ENCODE results near the gene IL1R2. TPM values are rescaled to one million over a fixed set of nuclear protein-coding genes. Genes with fewer than 3 reads are reported as not detected.

Gene IL1R2
- total RNA-seq, 4 donors from 2014 or later: 7.1 to 52.4 (median 29.9) TPM

- H3K4me3 ChIP-seq: no peak overlapping the region
- in situ Hi-C loops (cut with MboI; ENCODE audit: low pct_ligation_motif_present in 1 of 4, low pct_unique_long_range_greater_than_20kb in 1 of 4, low sequenced_read_pairs in 3 of 4): loop anchor here in 3 of 4 donors (25.0 kb wide), 3 partner anchors 154 to 429 kb away; partner anchors contain the start of gene IL18R1 (in 1 of the 3)
- no peak for DNase-seq
- 92 to 100% methylated on average over 1 to 12 of the region's 12 CpGs for WGBS, 2 donors (ENCODE audit: low coverage in 1 of 2)
- intact Hi-C loops (cut with DNase I; ENCODE audit: low total_unique reads): no loop called here
- TF ChIP-seq POLR2AphosphoS5 (IDR thresholded peaks at IDR 0.05): no peak
- no peak for TF ChIP-seq EP300 (IDR thresholded peaks at IDR 0.05; ENCODE audit: low read depth)
- TF ChIP-seq POLR2A (IDR thresholded peaks at IDR 0.05): no peak
- TF ChIP-seq, protein P1, sequence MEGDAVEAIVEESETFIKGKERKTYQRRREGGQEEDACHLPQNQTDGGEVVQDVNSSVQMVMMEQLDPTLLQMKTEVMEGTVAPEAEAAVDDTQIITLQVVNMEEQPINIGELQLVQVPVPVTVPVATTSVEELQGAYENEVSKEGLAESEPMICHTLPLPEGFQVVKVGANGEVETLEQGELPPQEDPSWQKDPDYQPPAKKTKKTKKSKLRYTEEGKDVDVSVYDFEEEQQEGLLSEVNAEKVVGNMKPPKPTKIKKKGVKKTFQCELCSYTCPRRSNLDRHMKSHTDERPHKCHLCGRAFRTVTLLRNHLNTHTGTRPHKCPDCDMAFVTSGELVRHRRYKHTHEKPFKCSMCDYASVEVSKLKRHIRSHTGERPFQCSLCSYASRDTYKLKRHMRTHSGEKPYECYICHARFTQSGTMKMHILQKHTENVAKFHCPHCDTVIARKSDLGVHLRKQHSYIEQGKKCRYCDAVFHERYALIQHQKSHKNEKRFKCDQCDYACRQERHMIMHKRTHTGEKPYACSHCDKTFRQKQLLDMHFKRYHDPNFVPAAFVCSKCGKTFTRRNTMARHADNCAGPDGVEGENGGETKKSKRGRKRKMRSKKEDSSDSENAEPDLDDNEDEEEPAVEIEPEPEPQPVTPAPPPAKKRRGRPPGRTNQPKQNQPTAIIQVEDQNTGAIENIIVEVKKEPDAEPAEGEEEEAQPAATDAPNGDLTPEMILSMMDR (IDR thresholded peaks at IDR 0.05): no peak
- H3K9me3 ChIP-seq: no peaks in the 10 kb centered on the region
- H3K27me3 ChIP-seq: no peaks in the 10 kb centered on the region
- no peaks in the 10 kb centered on the region for H3K36me3 ChIP-seq
- no peak overlapping the region for H3K27ac ChIP-seq
- H3K4me1 ChIP-seq: peaks cover 0 to 5% (median 0%) of the 10 kb centered on the region in 4 donors
Measured at GRCh38 chr2:102008490-102008889, 16.7 kb downstream of the IL1R2 start.

GRCh38 chr2:102009557-102009956 is 17.8 kb downstream of the IL1R2 start:
- WGBS, 2 donors (ENCODE audit: low coverage in 1 of 2): 80 to 93% methylated on average over 1 to 10 of the region's 10 CpGs
- in situ Hi-C loops (cut with MboI; ENCODE audit: low pct_ligation_motif_present in 1 of 4, low pct_unique_long_range_greater_than_20kb in 1 of 4, low sequenced_read_pairs in 3 of 4): loop anchor here in 3 of 4 donors (25.0 kb wide), 3 partner anchors 153 to 428 kb away; partner anchors contain the start of gene IL18R1 (in 1 of the 3)

DNA sequence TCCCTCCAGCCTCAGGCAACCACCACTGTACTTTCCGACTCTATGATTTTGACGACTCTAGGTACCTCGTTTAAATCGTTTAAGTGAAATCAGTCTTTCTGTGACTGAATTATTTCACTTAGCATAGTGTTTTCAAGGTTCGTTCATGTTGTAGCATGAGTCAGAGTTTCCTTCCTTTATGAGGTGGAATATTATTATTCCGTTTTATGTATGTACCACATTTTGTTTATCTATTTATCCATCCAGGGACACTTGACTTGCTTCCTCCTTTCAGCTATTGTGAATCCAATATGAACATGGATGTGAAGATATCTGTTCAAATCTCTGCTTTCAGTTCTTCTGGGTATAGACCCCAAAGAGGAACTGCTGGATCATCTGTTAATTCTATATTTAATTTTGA is 19.1 kb downstream of the IL1R2 start:
- no peak overlapping the region for H3K4me3 ChIP-seq
- intact Hi-C loops (cut with DNase I; ENCODE audit: low total_unique reads): no loop called here
- H3K36me3 ChIP-seq: no peaks in the 10 kb centered on the region
- DNase-seq: no peak
- no peak overlapping the region for H3K27ac ChIP-seq
- 61 to 66% methylated on average over 6 of the region's 6 CpGs for WGBS, 2 donors (ENCODE audit: low coverage in 1 of 2)
- H3K9me3 ChIP-seq: no peaks in the 10 kb centered on the region
- H3K4me1 ChIP-seq: peaks cover 0 to 5% (median 0%) of the 10 kb centered on the region in 4 donors
- TF ChIP-seq EP300 (IDR thresholded peaks at IDR 0.05; ENCODE audit: low read depth) (no peak), POLR2A (IDR thresholded peaks at IDR 0.05) (no peak), POLR2AphosphoS5 (IDR thresholded peaks at IDR 0.05) (no peak)
- TF ChIP-seq, protein P1 (IDR thresholded peaks at IDR 0.05): no peak
- H3K27me3 ChIP-seq: no peaks in the 10 kb centered on the region
- in situ Hi-C loops (cut with MboI; ENCODE audit: low pct_ligation_motif_present in 1 of 4, low pct_unique_long_range_greater_than_20kb in 1 of 4, low sequenced_read_pairs in 3 of 4): loop anchor here (10.0 to 25.0 kb wide), 5 partner anchors 151 to 434 kb away; partner anchors contain the start of gene IL18R1 (in 2 of the 4)

More at GRCh38 chr2:102009557-102009956, 17.8 kb downstream of the IL1R2 start:
- H3K4me1 ChIP-seq: peaks cover 0 to 5% (median 0%) of the 10 kb centered on the region in 4 donors
- DNase-seq: no peak
- no peak overlapping the region for H3K4me3 ChIP-seq
- no peak for TF ChIP-seq EP300 (IDR thresholded peaks at IDR 0.05; ENCODE audit: low read depth)
- no peak for TF ChIP-seq POLR2A (IDR thresholded peaks at IDR 0.05)
- TF ChIP-seq, protein P1 (IDR thresholded peaks at IDR 0.05): no peak
- TF ChIP-seq POLR2AphosphoS5 (IDR thresholded peaks at IDR 0.05): no peak
- H3K9me3 ChIP-seq: no peaks in the 10 kb centered on the region
- no peak overlapping the region for H3K27ac ChIP-seq
- intact Hi-C loops (cut with DNase I; ENCODE audit: low total_unique reads): no loop called here
- no peaks in the 10 kb centered on the region for H3K27me3 ChIP-seq
- H3K36me3 ChIP-seq: no peaks in the 10 kb centered on the region

GRCh38 chr2:102012061-102012614 is 20.4 kb downstream of the IL1R2 start:
- no peaks in the 10 kb centered on the region for H3K9me3 ChIP-seq
- TF ChIP-seq EP300 (IDR thresholded peaks at IDR 0.05; ENCODE audit: low read depth) (no peak), POLR2A (IDR thresholded peaks at IDR 0.05) (no peak), POLR2AphosphoS5 (IDR thresholded peaks at IDR 0.05) (no peak)
- TF ChIP-seq, protein P1 (IDR thresholded peaks at IDR 0.05): no peak
- H3K27me3 ChIP-seq: no peaks in the 10 kb centered on the region
- intact Hi-C loops (cut with DNase I; ENCODE audit: low total_unique reads): no loop called here
- H3K36me3 ChIP-seq: no peaks in the 10 kb centered on the region
- DNase-seq: no peak
- H3K4me3 ChIP-seq: no peak overlapping the region
- H3K4me1 ChIP-seq: no peaks in the 10 kb centered on the region
- in situ Hi-C loops (cut with MboI; ENCODE audit: low pct_ligation_motif_present in 1 of 4, low pct_unique_long_range_greater_than_20kb in 1 of 4, low sequenced_read_pairs in 3 of 4): loop anchor here (10.0 to 25.0 kb wide), 5 partner anchors 150 to 433 kb away; partner anchors contain the start of gene IL18R1 (in 2 of the 4)
- no peak overlapping the region for H3K27ac ChIP-seq
- 73 to 90% methylated on average over 2 to 4 of the region's 4 CpGs for WGBS, 2 donors (ENCODE audit: low coverage in 1 of 2)
